HK-2 (cell line): ENCODE results near the gene OXER1.

Source experiments
- DNase-seq: peaks from one replicate; pipeline ENCODE4 v3.0.0-alpha.2; 2018; ENCODE audit not compliant: unreplicated experiment

OXER1 gene

GRCh38 chr2:42764096-42764495 is at the start of gene OXER1:
OXER1 (minus strand) TSS chr2:42764135; CDS start chr2:42764062, 73 bp downstream.
- no peak for DNase-seq

GRCh38 chr2:42812899-42813479 is 49.1 kb upstream of the OXER1 start:
- no peak for DNase-seq

- no peak for DNase-seq
These were observed 47.3 kb upstream of the OXER1 start for GRCh38 chr2:42810971-42811811.

- peak; percentile 98 for DNase-seq
These were observed 46.4 kb upstream of the OXER1 start for GRCh38 chr2:42810121-42810970.

GRCh38 chr2:42809819-42810120 is 45.8 kb upstream of the OXER1 start:
- DNase-seq = peak; percentile 89

- DNase-seq = no peak
These were observed 45.3 kb upstream of the OXER1 start for GRCh38 chr2:42809131-42809818.

- no peak for DNase-seq
These were observed 44.4 kb upstream of the OXER1 start for GRCh38 chr2:42808301-42808700.

- no peak for DNase-seq
These were observed 42.9 kb upstream of the OXER1 start for GRCh38 chr2:42806786-42807185.

- DNase-seq = no peak
These were observed 41.0 kb upstream of the OXER1 start for GRCh38 chr2:42804891-42805290.

GRCh38 chr2:42804338-42804737 is 40.4 kb upstream of the OXER1 start:
- no peak for DNase-seq

GRCh38 chr2:42802150-42802549 is 38.2 kb upstream of the OXER1 start:
- DNase-seq = no peak

GRCh38 chr2:42801381-42801780 is 37.4 kb upstream of the OXER1 start:
- DNase-seq = no peak

GRCh38 chr2:42800981-42801380 is 37.0 kb upstream of the OXER1 start:
- DNase-seq = no peak

- no peak for DNase-seq
These were observed 36.6 kb upstream of the OXER1 start for GRCh38 chr2:42800461-42800962.

GRCh38 chr2:42799881-42800280 is 35.9 kb upstream of the OXER1 start:
- DNase-seq = no peak

GRCh38 chr2:42797281-42797680 is 33.3 kb upstream of the OXER1 start:
- DNase-seq = no peak

- no peak for DNase-seq
These were observed 32.7 kb upstream of the OXER1 start for GRCh38 chr2:42796427-42797248.

GRCh38 chr2:42795841-42796301 is 31.9 kb upstream of the OXER1 start:
- no peak for DNase-seq

GRCh38 chr2:42795275-42795674 is 31.3 kb upstream of the OXER1 start:
- no peak for DNase-seq

- no peak for DNase-seq
These were observed 30.5 kb upstream of the OXER1 start for GRCh38 chr2:42794271-42795046.
